Stimulated activated CD8-positive, alpha-beta memory T cell treated with anti-CD3 and anti-CD28 coated beads, Interleukin-7, amount 100 ng/mL, for 24 hours (primary cell): ENCODE measurements around the gene INKA2.

Experiments
- DNase-seq: peaks from one replicate; pipeline ENCODE4 v3.0.0-alpha.2; 2020; ENCODE audit warnings: low read depth

INKA2 gene

GRCh38 chr1:111704240-111704639 is 35.0 kb downstream of the INKA2 start:
- DNase-seq = no peak

DNA sequence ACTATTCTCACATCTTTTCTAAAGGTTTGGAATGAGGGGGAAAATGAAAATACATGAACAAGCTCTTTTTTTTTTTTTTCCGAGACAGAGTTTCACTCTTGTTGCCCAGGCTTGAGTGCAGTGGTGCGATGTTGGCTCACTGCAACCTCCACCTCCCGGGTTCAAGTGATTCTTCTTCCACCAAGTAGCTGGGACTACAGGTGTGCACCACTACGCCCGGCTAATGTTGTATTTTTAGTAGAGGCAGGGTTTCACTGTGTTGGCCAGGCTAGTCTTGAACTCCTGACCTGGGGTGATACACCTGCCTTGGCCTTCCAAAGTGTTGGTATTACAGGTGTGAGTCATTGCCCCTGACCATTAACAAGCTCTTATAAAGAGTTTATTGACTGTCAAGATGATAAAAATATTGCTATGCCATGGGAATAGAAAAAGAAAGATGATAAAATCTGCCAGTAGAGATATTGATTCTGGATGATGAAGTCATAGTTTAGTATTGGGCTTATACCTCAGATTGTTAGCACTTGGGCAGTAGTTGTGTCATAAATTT is 36.6 kb downstream of the INKA2 start:
- DNase-seq = no peak

- no peak for DNase-seq
Observed at GRCh38 chr1:111699268-111699667, 39.9 kb downstream of the INKA2 start.

DNA sequence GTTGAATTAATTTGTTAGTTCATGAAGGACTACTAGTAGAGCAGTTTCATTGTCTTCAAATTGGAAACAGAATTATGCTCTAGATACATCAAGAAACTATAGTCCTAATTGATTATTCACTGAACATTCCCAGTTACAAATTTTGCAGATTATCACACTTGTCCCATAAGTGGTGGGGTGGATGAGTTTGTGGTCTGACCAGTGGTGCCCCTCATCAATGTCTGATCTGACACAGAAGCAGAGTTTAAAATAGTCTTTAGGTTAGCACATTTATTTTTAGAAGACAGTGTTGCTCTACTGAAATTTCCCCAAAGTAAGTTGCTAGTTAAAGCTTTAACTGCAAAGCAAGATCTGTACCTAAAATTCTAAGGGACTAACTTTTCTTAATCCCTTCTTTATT is 42.9 kb downstream of the INKA2 start:
- DNase-seq = no peak

DNA sequence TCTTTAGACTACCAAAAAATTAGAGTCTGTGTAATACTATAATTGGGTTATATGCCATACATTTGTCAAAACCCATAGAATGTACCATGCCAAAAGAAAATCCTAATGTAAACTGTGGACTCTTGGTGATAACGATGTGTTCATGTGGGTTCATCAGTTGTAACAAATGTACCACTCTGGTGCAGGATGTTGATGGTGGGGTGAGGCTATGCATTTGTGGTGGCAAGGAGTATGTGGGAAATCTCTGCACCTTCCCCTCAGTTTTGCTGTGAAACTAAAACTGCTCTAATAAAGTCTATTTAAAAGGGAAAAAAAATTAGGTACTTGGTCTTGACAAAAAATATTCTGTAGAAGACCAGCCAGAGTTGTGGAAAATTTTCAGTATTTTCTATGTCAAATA is 43.4 kb downstream of the INKA2 start:
- DNase-seq = no peak

DNA sequence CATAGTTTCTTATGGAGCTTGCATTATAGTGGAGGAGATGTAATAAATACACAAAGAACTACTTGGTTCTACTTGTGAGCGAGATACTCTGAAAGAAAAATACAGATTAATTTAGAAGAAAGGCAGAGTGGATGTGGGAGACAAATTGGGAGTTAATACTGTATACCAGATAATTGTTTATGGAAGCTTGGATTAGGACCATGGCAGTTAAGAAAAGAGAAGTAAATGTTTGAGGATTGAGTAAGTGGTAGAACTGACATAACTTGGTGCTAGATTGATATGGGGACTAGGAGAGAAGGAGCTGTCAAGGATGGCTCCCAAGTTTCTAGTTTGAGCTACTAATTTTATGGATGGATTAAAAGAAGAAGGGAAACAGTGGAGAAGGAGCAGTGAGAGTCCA is 47.3 kb downstream of the INKA2 start:
- no peak for DNase-seq

GRCh38 chr1:111690306-111690617 is 48.9 kb downstream of the INKA2 start:
- no peak for DNase-seq
